ENCODE results near the gene SLC25A22.
A peak's percentile ranks its signal among the peaks of the same experiment; 100 is the strongest.

The SLC25A22 gene

GRCh38 chr11:771617-772204, 26.4 kb downstream of the SLC25A22 start:
- DNase-seq (ENCODE audit: low read depth): no peak

DNA sequence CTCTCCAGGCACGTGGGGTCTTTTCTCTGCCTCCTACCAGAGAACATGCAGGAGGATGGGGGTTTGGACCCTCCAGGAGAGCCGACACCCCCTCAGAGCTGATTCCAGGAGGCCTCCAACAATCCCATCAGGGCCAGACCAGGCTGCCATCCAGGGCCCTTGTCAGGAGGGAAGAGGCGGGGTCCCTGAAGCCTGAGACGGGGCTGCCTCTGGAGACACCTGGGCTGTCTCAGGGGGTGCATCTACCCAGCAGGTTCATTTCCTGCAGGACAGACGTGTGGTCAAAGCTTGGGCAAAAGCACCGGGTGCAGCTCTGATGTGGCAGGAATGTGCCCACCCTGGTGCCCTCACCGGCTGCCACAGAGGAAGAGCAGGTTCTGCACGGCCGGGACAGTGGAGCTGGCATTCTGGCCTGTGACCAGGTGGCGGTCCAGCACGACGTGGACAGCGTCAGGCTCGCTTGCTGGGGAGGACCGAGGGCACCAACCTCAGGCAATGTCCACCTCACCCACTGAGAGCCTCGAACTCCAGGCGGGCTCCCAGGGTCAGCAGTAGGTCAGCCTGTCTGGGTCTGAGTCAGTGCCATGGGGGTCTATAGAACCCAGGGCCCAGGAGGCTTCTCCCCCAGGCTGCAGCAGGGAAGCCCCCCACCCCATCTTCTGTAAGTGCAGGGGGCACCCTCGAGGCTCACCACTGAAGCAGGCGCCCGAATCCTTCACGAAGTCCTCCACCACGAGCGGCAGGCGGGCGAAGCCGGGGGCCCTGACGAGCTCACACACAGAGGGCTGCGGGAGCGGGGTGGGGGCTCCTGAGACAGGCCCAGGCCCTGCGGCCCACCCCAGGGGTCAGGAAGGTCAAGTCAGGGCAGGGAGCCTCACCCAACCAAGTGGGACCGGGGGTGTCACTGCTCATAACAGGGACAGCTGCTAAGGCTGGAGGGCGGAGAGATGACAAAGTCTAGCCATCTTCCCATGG, 27.2 kb downstream of the SLC25A22 start:
- no peak for DNase-seq (ENCODE audit: low read depth)

DNA sequence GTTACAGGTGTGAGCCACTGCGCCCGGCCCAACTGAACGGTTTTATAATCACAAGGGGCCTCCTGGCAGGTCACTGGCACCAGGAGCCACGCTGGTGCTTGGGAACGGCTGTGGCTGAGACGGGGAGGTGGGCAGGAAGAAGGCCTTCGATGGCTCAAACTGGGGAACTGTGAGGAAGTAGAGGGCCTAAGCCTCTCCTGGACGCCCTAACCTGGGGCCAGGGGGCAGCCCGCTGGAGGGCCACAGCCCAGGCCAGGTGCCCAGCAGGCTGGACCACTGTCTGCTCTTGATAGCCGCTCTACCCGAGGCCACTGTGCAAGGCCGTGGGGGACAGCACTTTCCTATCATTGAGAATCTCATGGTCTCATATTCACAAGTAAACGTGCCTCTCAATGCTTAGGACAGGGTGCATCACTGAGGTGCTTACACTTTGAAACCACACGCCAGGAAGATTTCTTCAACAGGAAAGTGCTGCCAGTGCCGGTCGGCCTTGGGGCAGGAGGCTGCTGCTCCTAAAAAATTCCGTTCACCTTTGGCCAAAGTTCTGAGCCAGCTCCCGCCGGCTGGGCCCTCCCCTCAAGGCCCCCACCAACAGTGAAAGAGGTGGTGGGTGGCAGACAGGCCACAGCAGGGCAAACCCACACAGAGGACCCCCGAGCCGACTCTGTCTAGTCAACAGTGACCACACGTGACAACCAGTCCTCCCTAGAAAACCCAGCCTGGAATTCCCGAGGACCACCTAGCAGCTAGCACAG, 28.0 kb downstream of the SLC25A22 start:
- no peak for DNase-seq (ENCODE audit: low read depth)

DNA sequence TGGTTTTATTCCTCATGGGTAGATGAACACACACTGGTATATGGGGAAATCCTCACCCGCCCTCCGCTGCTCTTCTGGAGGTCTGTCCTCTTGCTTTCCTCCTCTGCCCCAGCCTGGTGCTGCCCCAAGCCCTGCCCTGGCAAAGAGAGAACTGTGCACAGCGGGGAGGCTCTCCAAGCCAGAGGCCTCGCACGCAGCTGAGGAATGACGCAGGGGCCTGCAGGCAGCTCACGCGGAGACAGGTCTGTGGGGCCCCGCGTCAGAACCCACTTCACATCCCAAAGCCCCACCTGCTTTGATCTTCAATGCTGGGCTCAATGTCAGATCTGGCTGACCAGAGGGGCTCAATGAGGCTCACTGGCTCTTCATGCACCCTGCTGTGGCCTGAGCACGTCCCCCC, 30.8 kb downstream of the SLC25A22 start:
- no peak for DNase-seq (ENCODE audit: low read depth)

- no peak for DNase-seq (ENCODE audit: low read depth)
Measured at GRCh38 chr11:766936-767210, 31.2 kb downstream of the SLC25A22 start.

DNA sequence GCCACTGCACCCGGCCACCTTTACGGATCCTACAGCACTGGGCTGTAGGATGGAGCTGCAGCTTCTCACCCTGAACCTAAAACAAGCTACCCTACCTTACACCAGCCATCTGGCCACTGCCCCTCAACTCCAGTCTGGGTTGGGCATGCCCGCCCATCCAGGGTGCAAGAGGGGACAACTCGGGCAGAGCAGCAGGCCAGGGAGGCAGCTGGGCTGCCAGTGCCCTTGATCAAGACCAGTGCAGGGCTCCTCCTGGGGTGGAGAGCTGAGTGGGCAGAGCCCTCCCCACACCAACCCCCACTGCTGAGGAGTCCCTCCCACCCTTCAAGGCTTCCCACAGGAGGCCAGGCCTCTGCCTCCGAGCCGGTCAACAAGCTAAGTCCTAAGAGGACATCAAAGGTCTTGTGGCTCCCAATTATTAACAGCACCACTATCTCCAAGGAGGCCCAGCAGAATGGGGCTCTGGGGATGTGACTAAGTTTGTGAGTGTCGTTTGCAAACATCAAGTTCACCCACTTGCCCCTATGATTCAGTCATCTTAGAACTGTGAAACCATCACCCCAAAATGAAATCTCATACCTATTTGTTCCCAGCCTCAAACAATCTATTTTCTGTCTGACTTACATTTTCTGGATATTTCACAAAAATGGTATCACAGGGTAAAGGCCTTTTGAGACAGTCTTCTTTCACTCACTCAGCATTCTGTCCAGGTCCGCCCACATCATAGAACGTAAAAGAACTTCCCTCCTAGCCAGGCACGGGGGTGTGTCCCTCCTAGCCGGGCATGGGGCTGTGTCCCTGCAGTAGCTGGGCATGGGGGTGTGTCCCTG, 31.8 kb downstream of the SLC25A22 start:
- DNase-seq (ENCODE audit: low read depth): no peak

DNA sequence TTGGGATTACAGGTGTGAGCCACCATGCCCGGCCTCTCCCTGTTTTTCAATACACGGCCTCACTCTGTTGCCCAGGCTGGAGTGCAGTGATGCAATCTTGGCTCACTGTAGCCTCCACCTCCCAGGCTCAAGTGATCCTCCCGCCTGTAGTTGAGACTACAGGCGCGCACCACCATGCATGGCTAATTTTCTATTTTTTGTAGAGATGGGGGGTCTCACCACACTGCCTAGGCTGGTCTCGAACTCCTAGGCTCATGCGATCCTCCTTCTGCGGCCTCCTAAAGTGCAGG, 32.3 kb downstream of the SLC25A22 start:
- DNase-seq (ENCODE audit: low read depth): no peak

DNA sequence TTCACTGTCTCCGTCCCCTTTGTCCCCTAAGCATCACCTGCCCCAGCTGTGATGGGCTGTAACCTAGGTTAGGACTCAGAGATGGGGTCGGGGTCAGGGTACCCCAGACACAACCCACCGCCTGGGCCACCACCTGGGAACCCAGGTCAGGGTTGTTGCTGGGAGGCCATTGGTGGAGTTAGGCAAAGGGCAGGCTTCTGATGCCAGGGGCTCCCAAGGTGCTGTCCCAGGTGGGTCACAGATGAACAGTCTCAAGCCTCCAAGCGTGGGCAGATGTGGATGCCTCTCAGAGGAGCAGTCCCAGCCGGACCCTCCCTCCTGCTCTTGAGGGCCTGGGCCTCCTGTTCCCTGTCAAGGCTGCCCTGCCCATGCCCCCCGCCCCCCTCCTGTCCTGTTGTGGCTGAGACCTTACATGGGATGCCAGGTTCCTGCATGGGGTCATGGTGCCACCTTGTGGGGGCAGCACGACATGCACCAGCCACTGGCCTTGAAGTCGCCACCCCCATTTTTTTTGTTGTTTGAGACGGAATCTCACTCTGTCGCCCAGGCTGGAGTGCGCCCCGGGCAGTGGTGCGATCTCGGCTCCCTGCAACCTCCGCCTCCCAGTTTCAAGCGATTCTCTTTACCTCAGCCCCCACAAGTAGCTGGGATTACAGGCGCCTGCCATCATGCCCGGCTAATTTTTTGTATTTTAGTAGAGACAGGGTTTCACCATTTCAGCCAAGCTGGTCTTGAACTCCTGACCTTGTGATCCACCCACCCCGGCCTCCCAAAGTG, 32.9 kb downstream of the SLC25A22 start:
- peak; percentile 34 for DNase-seq (ENCODE audit: low read depth)

GRCh38 chr11:764322-765024, 33.6 kb downstream of the SLC25A22 start:
- DNase-seq (ENCODE audit: low read depth): no peak

- no peak for DNase-seq (ENCODE audit: low read depth)
Measured at GRCh38 chr11:763549-764321, 34.3 kb downstream of the SLC25A22 start.

- no peak for DNase-seq (ENCODE audit: low read depth)
Measured at GRCh38 chr11:763073-763463, 35.0 kb downstream of the SLC25A22 start.

GRCh38 chr11:762421-763072, 35.5 kb downstream of the SLC25A22 start:
- DNase-seq (ENCODE audit: low read depth): no peak

GRCh38 chr11:761526-762108, 36.5 kb downstream of the SLC25A22 start:
- DNase-seq (ENCODE audit: low read depth): no peak

- DNase-seq (ENCODE audit: low read depth): no peak
Measured at GRCh38 chr11:760236-760635, 37.8 kb downstream of the SLC25A22 start.

DNA sequence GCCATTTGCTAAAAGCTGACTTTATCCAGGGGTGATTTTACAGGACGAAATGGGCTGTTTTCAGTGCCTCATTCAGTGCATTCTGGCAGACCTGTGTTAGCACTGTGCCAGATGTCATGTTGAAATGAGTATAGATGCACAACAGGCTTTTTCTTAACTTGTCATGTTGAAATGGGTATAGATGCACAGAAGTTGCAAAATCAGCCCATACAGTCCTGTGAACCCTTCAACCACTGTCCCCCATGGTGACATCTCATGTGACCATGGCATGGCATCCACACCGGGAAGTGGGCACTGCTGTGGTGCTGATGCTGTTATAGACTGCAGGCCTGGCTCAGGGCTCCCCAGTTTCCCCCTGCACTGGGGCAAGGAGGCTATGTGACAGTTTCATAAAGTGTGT, 48.4 kb downstream of the SLC25A22 start:
- no peak for DNase-seq (ENCODE audit: low read depth)

- DNase-seq (ENCODE audit: low read depth): no peak
Measured at GRCh38 chr11:748007-748359, 50.1 kb downstream of the SLC25A22 start.

DNA sequence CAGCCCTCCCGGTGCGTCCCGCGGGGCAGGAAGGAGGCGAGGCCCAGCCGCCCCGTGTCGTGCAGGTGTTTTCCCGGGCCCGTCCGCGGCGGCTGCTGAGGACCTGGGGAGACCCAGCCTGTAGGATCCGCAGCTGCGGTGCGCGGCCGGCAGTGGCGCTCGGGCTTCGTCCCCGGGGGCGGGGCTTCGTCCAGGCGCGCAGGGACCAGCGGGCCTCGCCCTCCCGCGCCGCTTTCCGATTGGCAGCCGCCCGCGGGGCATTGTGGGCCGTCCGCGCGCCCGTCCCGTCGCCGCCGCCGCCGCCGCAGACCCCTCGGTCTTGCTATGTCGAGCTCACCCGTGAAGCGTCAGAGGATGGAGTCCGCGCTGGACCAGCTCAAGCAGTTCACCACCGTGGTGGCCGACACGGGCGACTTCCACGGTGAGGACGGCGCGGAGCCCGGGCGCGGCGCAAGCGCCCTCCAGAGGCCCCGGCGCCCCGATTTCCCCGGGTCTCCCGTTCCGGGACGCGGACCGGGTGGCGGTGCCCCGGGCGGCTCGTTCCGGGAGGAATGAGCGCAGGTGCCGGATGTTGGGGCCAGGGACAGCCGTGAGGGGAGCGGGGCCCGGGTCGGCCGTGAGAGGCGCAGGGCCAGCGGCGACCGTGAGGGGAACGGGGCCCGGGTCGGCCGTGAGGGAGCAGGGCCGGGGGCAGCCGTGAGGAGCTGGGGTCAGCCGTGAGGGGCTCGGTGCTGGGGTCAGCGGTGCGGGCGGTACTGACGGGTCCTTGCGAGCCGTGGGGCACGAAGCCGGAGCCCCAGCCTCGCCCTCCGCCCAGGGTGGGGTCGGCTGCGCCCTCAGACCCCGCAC, 50.7 kb downstream of the SLC25A22 start, which contains the start of gene TALDO1:
Gene TALDO1 (plus strand): TSS at position 307 of the 849 bp plus-strand sequence. CDS start 18 bp downstream, at position 325.
- DNase-seq (ENCODE audit: low read depth): peak; percentile 69

All from stimulated activated CD8-positive, alpha-beta memory T cell treated with anti-CD3 and anti-CD28 coated beads, Interleukin-7, amount 100 ng/mL, for 24 hours (primary cell).